HepG2 (cell line): ENCODE measurements around the gene EFNB1. TPM values are rescaled to one million over a fixed set of nuclear protein-coding genes. Genes with fewer than 3 reads are reported as not detected.

Experiments used
- ATAC-seq: fragments of 200-7000 bp; cut with Tn5 transposase; 3 replicates; pipeline ENCODE4 v1.9.1; 2020; ENCODE audit warnings: mild to moderate bottlenecking, moderate library complexity
- BruUV-seq: library from RNA; stranded (reverse); fragments of 400-500 nt; replicated peaks from 2 replicates; lab custom pipeline; 2021; lab: Mats Ljungman, UMichigan
- CTCF ChIA-PET: fragments of 300-600 bp; formaldehyde crosslinking; extraction: SDS; loops from one replicate; lab custom pipeline; 2021; ENCODE audit warnings: low total read pairs, inconsistent platforms, low intra/inter-chr PET ratio; lab: Yijun Ruan, JAX
- POLR2A ChIA-PET: fragments of 350-600 bp; sonication (Branson Sonifier 250); formaldehyde crosslinking; loops from one replicate; lab custom pipeline; 2020; ENCODE audit warnings: antibody characterized with exemption, inconsistent platforms; lab: Yijun Ruan, JAX
- DNase-seq: peaks from one replicate; pipeline ENCODE4 v3.0.0-alpha.2; 2015; ENCODE audit warnings: low spot score
- FAIRE-seq: peaks from 3 replicates; lab custom pipeline; 2011; peaks lifted over from hg19 to GRCh38; lab: Jason Lieb, UNC
- H2AFZ ChIP-seq: one replicate; pipeline ENCODE4 v1.6.1; 2011; ENCODE audit warnings: low read length, inconsistent platforms
- H3K27ac ChIP-seq: fragments of 300-600 bp; 3 replicates; pipeline ENCODE4 v1.8.0; 2011; ENCODE audit warnings: mixed run types, mild to moderate bottlenecking, mixed read lengths, low read length, inconsistent platforms; ENCODE audit not compliant: insufficient read depth; ENCODE audit errors: extremely low read length
- H3K27me3 ChIP-seq, 2 experiments: fragments of 200-600 bp in 1 of 2; 2 replicates in 1 of 2; 3 replicates in 1 of 2; pipeline versions ENCODE4 v1.6.0 to v1.8.0; 2011; ENCODE audit warnings: low read length in 2 of 2, mild to moderate bottlenecking in 2 of 2, moderate library complexity in 2 of 2, inconsistent platforms in 1 of 2; ENCODE audit not compliant: insufficient read depth in 2 of 2, control insufficient read depth in 1 of 2
- H3K36me3 ChIP-seq, 2 experiments: fragments of 200-600 bp in 1 of 2; replicated peaks in 1 of 2; 2 replicates in 1 of 2; 3 replicates in 1 of 2; pipeline versions ENCODE4 v1.5.1 to v1.8.0; 2011; ENCODE audit warnings: low read length in 2 of 2, inconsistent platforms in 1 of 2; ENCODE audit not compliant: insufficient read depth in 2 of 2, control insufficient read depth in 1 of 2
- H3K4me1 ChIP-seq: 2 replicates; pipeline ENCODE4 v1.5.1; 2012; ENCODE audit warnings: low read length, inconsistent platforms; ENCODE audit not compliant: insufficient read depth
- H3K4me2 ChIP-seq: 2 replicates; pipeline ENCODE4 v1.6.0; 2011; ENCODE audit warnings: low read depth, low read length, inconsistent platforms
- H3K4me3 ChIP-seq, 3 experiments: fragments of 200-600 bp in 1 of 3; sonication (generic), shearing (Covaris generic) in 1 of 3; replicated peaks in 1 of 3; 2 replicates each; pipeline ENCODE4 v1.5.1; 2011 to 2016; ENCODE audit warnings: low read length in 3 of 3, inconsistent platforms in 2 of 3, low read depth in 2 of 3, mild to moderate bottlenecking in 2 of 3, control low read depth in 1 of 3, mixed read lengths in 1 of 3; ENCODE audit not compliant: insufficient read depth in 1 of 3
- H3K79me2 ChIP-seq: one replicate; pipeline ENCODE4 v1.6.1; 2011; ENCODE audit warnings: low read length, inconsistent platforms; ENCODE audit not compliant: insufficient read depth
- H3K9ac ChIP-seq: 2 replicates; pipeline ENCODE4 v1.6.0; 2011; ENCODE audit warnings: mild to moderate bottlenecking, low read depth, low read length, inconsistent platforms; ENCODE audit not compliant: insufficient read depth
- H3K9me3 ChIP-seq: 2 replicates; pipeline ENCODE4 v1.5.1; 2012; ENCODE audit warnings: mild to moderate bottlenecking, low read length
- H4K20me1 ChIP-seq: 2 replicates; pipeline ENCODE4 v1.6.0; 2011; ENCODE audit warnings: inconsistent platforms, mild to moderate bottlenecking, low read length, moderate library complexity; ENCODE audit not compliant: insufficient read depth
- ZFAT ChIP-seq: sonication (generic); formaldehyde crosslinking; conservative IDR thresholded peaks from 2 replicates; pipeline ENCODE4 v1.8.1; 2023; ENCODE audit warnings: missing genetic modification reagents, inconsistent platforms
- ZNF432 ChIP-seq: sonication (generic); formaldehyde crosslinking; IDR thresholded peaks from 2 replicates; pipeline ENCODE4 v1.5.0; 2020; ENCODE audit warnings: missing genetic modification reagents, mild to moderate bottlenecking, borderline replicate concordance
- ZNF441 ChIP-seq: sonication (generic); formaldehyde crosslinking; IDR thresholded peaks from 2 replicates; pipeline ENCODE4 v1.7.0; 2021; ENCODE audit warnings: missing genetic modification reagents, borderline replicate concordance
- ZNF570 ChIP-seq: sonication (generic); formaldehyde crosslinking; IDR thresholded peaks from 2 replicates; pipeline ENCODE4 v1.4.0; 2020; ENCODE audit warnings: mild to moderate bottlenecking, missing genetic modification reagents, borderline replicate concordance
- WGBS: methylation state at CpG from one replicate; pipeline ENCODE4 v1.1.6; 2017; ENCODE audit warnings: low lambda C conversion rate; 5-methylcytosine and 5-hydroxymethylcytosine counted together
- in situ Hi-C: cut with HindIII; loops from 2 replicates; pipeline ENCODE4 v1.10.0; 2017; ENCODE audit warnings: low pct_unique_long_range_greater_than_20kb; ENCODE audit not compliant: extremely low pct_ligation_motif_present
- intact Hi-C: fragments of 100-400 bp; cut with micrococcal nuclease; formaldehyde crosslinking; loops from one replicate; pipeline ENCODE4 v1.10.0; 2022; ENCODE audit not compliant: unreplicated experiment
- polyA plus RNA-seq, 8 experiments: library from polyadenylated mRNA; depleted of rRNA in 3 of 8; stranded (reverse) in 7 of 8; unstranded in 1 of 8; fragments of >200 nt; fragmentation: Illumina TruSeq in 4 of 8; extraction: Trizol in 4 of 8; gene quantifications; 2 replicates each; pipeline versions ENCODE4 v1.2.1 to v1.2.3, GENCODE V29; 2011 to 2016; ENCODE audit warnings: low read depth in 4 of 8, missing spikeins in 1 of 8, mixed read lengths in 1 of 8; ENCODE audit not compliant: insufficient read depth in 1 of 8
- total RNA-seq, 5 experiments: library from RNA; depleted of rRNA; stranded (reverse); fragments of >200 nt; fragmentation: Illumina TruSeq; extraction: Trizol; gene quantifications; 2 replicates each; pipeline ENCODE4 v1.2.3, GENCODE V29; 2016; ENCODE audit warnings: low read depth in 1 of 5
- TF ChIP-seq, protein P1 (sequence below): sonication (generic); formaldehyde crosslinking; IDR thresholded peaks from 2 replicates; pipeline ENCODE4 v1.8.1; 2023; ENCODE audit warnings: mild to moderate bottlenecking, missing genetic modification reagents

EFNB1 gene
- total and polyA plus RNA-seq, 2 of the 13 experiments (the other 11 are each of a cell fraction or from before 2014, with no cell fraction given) = 4.0 to 4.1 TPM

- TF ChIP-seq, protein P1, sequence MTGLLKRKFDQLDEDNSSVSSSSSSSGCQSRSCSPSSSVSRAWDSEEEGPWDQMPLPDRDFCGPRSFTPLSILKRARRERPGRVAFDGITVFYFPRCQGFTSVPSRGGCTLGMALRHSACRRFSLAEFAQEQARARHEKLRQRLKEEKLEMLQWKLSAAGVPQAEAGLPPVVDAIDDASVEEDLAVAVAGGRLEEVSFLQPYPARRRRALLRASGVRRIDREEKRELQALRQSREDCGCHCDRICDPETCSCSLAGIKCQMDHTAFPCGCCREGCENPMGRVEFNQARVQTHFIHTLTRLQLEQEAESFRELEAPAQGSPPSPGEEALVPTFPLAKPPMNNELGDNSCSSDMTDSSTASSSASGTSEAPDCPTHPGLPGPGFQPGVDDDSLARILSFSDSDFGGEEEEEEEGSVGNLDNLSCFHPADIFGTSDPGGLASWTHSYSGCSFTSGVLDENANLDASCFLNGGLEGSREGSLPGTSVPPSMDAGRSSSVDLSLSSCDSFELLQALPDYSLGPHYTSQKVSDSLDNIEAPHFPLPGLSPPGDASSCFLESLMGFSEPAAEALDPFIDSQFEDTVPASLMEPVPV = no peak
- TF ChIP-seq ZNF441 (CRISPR knock-in tag) (no peak), ZNF570 (CRISPR knock-in tag) (no peak), ZFAT (CRISPR knock-in tag) (no peak)
Observed at GRCh38 chrX:68880846-68881552, 52.2 kb downstream of the EFNB1 start (continued).

- no peak overlapping the region for H2AFZ ChIP-seq
- in situ Hi-C loops (no loop called here), intact Hi-C loops (no loop called here)
- TF ChIP-seq ZNF432 = no peak
- no peak overlapping the region for H3K4me2 ChIP-seq
- FAIRE-seq = no peak
- no peaks in the 10 kb centered on the region for H3K9me3 ChIP-seq
- no peak for ATAC-seq
- no peak overlapping the region for H3K9ac ChIP-seq
- 0% methylated on average over 3 of the region's 5 CpGs for WGBS
- H3K36me3 ChIP-seq = no peaks in the 10 kb centered on the region
- H4K20me1 ChIP-seq = no peaks in the 10 kb centered on the region
- POLR2A ChIA-PET = no interaction called here
- CTCF ChIA-PET = no interaction called here
- H3K79me2 ChIP-seq = no peaks in the 10 kb centered on the region
- no TSS peak for BruUV-seq
- no peak for DNase-seq
- no peak overlapping the region for H3K27ac ChIP-seq
- no peaks in the 10 kb centered on the region for H3K27me3 ChIP-seq
- no peaks in the 10 kb centered on the region for H3K4me1 ChIP-seq
- no peak overlapping the region for H3K4me3 ChIP-seq
Observed at GRCh38 chrX:68881911-68882310, 53.1 kb downstream of the EFNB1 start.
